AG04449 (cell line): ENCODE results near the gene ZNF407.

Source experiments
- CTCF ChIA-PET: fragments of 350-600 bp; formaldehyde crosslinking; extraction: SDS; loops from one replicate; lab custom pipeline; 2021; ENCODE audit warnings: antibody characterized with exemption; lab: Yijun Ruan, JAX
- POLR2A ChIA-PET: fragments of 400-600, 350-600 bp; formaldehyde crosslinking; extraction: SDS; loops from one replicate; lab custom pipeline; 2020; ENCODE audit warnings: antibody characterized with exemption, inconsistent platforms; lab: Yijun Ruan, JAX
- DNase-seq: peaks from one replicate; pipeline ENCODE4 v3.0.0-alpha.2; 2010; ENCODE audit warnings: low read depth, low spot score
- H3K4me3 ChIP-seq: 2 replicates; pipeline ENCODE4 v1.5.1; 2011; ENCODE audit warnings: low read depth, mild to moderate bottlenecking, control low read depth, low read length
- TF ChIP-seq, protein P1 (sequence below): IDR thresholded peaks from one replicate; pipeline ENCODE4 v1.5.1; 2011; ENCODE audit warnings: mild to moderate bottlenecking, moderate library complexity, low read length, control low read depth, inconsistent platforms; ENCODE audit not compliant: insufficient read depth; ENCODE audit errors: missing control alignments

The ZNF407 gene

DNA sequence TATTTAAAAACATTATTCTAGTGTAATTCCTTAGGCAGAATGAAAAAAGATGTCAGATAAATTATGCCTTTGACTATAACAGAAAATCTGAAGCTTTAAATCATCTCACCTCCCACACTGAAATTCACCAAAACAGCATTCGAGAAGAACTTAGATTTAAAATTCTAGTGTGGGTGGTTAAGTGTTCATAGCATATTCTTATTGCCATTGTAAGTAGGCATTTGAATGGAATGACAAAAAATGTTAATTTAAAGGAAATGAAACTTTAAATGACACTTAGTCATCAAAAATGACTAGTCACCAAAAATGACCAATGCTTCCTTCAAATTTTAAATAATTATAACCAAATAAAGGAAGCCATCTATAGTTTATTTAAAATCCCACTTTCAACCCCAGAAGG lies 7.0 kb upstream of the ZNF407 start:
- CTCF ChIA-PET: no interaction called here
- POLR2A ChIA-PET: no interaction called here
- TF ChIP-seq, protein P1, sequence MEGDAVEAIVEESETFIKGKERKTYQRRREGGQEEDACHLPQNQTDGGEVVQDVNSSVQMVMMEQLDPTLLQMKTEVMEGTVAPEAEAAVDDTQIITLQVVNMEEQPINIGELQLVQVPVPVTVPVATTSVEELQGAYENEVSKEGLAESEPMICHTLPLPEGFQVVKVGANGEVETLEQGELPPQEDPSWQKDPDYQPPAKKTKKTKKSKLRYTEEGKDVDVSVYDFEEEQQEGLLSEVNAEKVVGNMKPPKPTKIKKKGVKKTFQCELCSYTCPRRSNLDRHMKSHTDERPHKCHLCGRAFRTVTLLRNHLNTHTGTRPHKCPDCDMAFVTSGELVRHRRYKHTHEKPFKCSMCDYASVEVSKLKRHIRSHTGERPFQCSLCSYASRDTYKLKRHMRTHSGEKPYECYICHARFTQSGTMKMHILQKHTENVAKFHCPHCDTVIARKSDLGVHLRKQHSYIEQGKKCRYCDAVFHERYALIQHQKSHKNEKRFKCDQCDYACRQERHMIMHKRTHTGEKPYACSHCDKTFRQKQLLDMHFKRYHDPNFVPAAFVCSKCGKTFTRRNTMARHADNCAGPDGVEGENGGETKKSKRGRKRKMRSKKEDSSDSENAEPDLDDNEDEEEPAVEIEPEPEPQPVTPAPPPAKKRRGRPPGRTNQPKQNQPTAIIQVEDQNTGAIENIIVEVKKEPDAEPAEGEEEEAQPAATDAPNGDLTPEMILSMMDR: no peak
- no peak overlapping the region for H3K4me3 ChIP-seq
- DNase-seq: no peak

DNA sequence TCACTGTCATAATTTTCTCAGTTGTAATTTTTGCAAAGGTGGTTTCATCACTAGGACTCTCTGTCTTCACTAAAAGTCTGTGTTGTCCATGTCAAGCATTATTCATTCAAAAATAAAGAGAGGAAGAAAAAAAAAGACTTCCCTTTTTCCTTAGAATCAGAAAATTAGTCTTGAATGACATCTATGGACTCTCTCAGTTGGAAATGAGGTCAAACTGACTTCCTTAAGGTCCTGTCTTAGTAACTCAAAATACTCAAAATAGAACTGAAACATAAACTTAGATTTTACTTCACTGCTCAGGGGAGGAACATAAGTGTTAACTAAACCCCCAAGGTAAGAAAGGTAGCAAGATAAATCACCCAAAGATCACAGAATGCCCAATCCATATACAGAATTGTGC lies 2.2 kb upstream of the ZNF407 start:
- ChIA-PET POLR2A (interaction anchor here (0.6 kb wide), 1 partner anchor 1709 kb away, joined by 3 read pairs; no protein-coding TSS in a partner anchor), CTCF (no interaction called here)
- DNase-seq: no peak
- TF ChIP-seq, protein P1: no peak
- H3K4me3 ChIP-seq: no peak overlapping the region

DNA sequence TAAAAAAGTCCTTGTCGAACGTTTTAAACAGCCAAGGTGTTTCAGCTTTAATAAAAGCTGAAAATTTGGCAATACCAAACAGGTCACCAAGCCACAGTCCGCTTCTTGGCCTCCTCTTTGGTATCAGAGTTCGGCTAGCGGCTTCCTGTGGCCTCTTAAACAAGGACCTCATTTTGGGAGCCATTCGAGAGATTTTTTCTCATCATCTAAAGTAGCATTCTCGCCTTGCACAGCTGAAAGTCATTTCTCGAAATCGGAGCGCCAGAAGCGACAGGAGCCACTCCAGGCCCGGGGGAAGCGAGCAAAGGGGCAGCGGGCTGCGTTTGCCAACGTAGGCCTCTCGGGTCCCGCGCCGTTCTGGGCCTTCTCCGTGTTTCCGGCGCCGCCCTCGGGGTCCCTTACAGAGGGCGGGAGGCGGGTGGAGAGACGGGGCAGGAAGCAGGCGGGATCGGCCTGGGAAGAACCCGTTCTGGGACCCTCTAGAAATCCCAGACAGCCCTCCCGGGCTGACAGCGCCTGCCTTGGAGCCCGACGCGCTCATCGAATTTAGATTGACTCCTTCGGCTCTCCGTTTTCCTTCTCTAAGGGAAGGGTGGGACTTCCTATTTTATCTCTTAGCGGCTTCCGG lies 522 bp upstream of the ZNF407 start:
- TF ChIP-seq, protein P1: no peak
- POLR2A ChIA-PET: no interaction called here
- H3K4me3 ChIP-seq: peak overlapping the region; percentile 93
- no peak for DNase-seq
- CTCF ChIA-PET: interaction anchor here (1.7 kb wide), 1 partner anchor 12 kb away, joined by 5 read pairs; no protein-coding TSS in a partner anchor

DNA sequence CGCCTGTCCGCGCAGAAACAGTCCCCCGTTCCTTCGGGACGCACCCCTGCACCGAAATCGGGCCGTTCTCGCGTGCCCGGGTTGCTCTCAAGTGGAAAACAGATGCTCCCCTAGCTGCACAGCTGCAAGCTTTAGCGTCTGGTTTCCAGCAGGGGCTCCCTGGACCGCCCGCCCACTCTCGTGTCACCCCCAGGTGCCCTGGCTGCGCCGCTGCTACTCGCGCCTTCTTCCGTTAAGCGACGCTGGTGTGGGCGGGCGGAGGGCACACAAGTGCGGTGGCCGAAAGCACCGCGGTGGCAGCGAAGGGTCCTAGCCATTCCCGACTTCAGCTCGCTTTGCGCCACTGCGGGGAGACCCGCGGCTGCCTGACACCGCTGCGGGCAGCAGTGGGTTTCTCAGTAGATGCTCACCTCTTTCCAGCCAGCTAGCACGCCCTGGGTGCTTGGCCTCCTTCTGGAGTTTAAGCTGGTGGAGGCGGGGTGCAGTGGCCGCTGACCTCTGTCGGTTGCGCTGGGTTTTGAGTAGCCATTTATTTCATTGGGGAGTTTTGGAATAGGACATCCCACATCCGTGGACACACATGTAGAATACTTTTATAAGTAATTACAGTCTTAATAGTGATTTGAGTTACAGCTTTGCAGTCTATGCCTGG lies 806 bp downstream of the ZNF407 start:
- DNase-seq: no peak

DNA sequence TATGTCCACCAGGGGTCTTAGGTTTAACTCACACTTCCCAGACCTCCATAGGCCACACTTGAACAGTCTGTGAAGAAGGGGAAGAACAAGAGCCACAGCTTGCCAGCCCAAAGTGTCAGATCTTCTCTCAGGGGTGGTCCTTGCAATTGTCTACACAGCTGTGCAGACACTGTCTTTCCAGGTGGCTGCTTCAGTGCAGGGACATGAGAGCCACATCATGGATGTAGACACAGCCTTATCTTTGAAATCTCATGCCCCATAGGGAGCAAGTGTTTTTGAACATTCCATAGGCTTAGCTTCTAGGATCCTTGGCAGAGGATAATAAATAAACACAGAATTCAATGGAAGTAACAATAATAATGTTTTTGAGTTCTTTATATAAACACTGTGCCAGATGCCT lies 6.7 kb downstream of the ZNF407 start:
- POLR2A ChIA-PET: no interaction called here
- TF ChIP-seq, protein P1: peak; percentile 2
- DNase-seq: no peak
- no peak overlapping the region for H3K4me3 ChIP-seq
- CTCF ChIA-PET: interaction anchor here (1.3 kb wide), 1 partner anchor 19 kb away, joined by 4 read pairs; no protein-coding TSS in a partner anchor

More for the DNA sequence above, 806 bp downstream of the ZNF407 start:
- CTCF ChIA-PET: interaction anchor here (1.1 to 1.7 kb wide), 2 partner anchors 14 to 25 kb away, joined by 3 to 5 read pairs; no protein-coding TSS in a partner anchor
- POLR2A ChIA-PET: interaction anchor here (0.6 kb wide), 1 partner anchor 1860 kb away, joined by 3 read pairs; no protein-coding TSS in a partner anchor
- peak overlapping the region; percentile 93 for H3K4me3 ChIP-seq
- TF ChIP-seq, protein P1: peak; percentile 14

DNA sequence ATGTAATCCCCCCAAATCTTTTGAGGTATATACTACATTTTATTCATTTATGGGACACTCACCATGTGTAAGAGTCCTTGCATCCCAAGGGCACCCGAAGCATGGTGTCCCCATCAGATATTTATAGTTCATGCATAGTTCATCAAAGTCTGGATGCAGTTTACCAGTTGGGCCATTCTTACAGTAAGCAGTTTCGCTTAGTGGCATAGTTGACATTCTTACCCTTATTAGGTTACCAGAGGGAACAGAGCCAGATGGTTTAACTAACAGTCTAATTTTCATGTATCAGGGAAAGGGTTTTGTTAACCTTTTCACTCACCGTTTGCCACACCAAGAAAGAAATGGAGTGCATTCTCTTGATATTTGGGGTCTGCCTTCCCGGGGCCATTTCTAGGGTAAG lies 7.1 kb downstream of the ZNF407 start:
- peak; percentile 42 for DNase-seq
- POLR2A ChIA-PET: no interaction called here
- no peak overlapping the region for H3K4me3 ChIP-seq
- CTCF ChIA-PET: interaction anchor here (1.3 kb wide), 1 partner anchor 19 kb away, joined by 4 read pairs; no protein-coding TSS in a partner anchor
- TF ChIP-seq, protein P1: no peak
